Measurements from ENCODE around the gene KSR2. TPM values are rescaled to one million over a fixed set of nuclear protein-coding genes. Genes with fewer than 3 reads are reported as not detected.
A peak's percentile ranks its signal among the peaks of the same experiment; 100 is the strongest.
"Not testable (repeated sequence)": the region's sequence is repeated elsewhere in the genome, so short reads cannot be mapped to it uniquely, and the experiment has no call there.

KSR2 gene
- total RNA-seq, 1 experiment from 2014 or later = 0.02 TPM

DNA sequence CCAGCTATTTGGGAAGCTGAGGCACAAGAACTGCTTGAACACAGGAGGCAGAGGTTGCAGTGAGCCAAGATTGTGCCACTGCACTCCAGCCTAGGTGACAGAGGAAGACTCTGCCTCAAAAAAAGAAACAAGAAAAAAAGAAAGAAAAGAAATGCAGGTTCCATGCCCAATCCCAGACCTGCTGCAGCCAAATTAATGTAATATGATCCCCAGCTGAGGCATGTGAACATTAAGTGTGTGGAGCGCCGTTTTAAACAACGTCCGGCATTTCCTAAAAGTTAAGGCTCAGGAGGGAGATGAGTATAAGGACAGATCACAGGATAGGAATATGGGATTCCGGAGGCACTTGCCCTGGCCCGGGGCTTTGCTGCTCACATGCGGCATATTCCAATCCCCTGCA, 162.9 kb downstream of the KSR2 start:
- peak; percentile 17 for DNase-seq (ENCODE audit: unreplicated experiment)
- no TSS peak for BruUV-seq (replicated peaks)
- TF ChIP-seq, protein P1, sequence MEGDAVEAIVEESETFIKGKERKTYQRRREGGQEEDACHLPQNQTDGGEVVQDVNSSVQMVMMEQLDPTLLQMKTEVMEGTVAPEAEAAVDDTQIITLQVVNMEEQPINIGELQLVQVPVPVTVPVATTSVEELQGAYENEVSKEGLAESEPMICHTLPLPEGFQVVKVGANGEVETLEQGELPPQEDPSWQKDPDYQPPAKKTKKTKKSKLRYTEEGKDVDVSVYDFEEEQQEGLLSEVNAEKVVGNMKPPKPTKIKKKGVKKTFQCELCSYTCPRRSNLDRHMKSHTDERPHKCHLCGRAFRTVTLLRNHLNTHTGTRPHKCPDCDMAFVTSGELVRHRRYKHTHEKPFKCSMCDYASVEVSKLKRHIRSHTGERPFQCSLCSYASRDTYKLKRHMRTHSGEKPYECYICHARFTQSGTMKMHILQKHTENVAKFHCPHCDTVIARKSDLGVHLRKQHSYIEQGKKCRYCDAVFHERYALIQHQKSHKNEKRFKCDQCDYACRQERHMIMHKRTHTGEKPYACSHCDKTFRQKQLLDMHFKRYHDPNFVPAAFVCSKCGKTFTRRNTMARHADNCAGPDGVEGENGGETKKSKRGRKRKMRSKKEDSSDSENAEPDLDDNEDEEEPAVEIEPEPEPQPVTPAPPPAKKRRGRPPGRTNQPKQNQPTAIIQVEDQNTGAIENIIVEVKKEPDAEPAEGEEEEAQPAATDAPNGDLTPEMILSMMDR (IDR thresholded peaks at IDR 0.05; ENCODE audit: unreplicated experiment) = no peak
- Mint-ChIP-seq H3K36me3 (ENCODE audit: insufficient read depth, unreplicated experiment) (peaks cover 11% of the 10 kb centered on the region), H3K4me1 (ENCODE audit: insufficient read depth, unreplicated experiment) (peaks cover 24% of the 10 kb centered on the region), H3K27ac (ENCODE audit: low read depth, unreplicated experiment) (no peak overlapping the region), H3K27me3 (ENCODE audit: insufficient read depth, unreplicated experiment) (no peaks in the 10 kb centered on the region), H3K9me3 (ENCODE audit: unreplicated experiment) (no peaks in the 10 kb centered on the region), H3K4me3 (ENCODE audit: unreplicated experiment) (no peak overlapping the region)
- CTCF ChIA-PET = interaction anchor here (1.3 kb wide), 1 partner anchor 31 kb away, joined by 6 read pairs; no protein-coding TSS in a partner anchor
- intact Hi-C loops (cut with micrococcal nuclease) = no loop called here
- POLR2A ChIA-PET = no interaction called here

DNA sequence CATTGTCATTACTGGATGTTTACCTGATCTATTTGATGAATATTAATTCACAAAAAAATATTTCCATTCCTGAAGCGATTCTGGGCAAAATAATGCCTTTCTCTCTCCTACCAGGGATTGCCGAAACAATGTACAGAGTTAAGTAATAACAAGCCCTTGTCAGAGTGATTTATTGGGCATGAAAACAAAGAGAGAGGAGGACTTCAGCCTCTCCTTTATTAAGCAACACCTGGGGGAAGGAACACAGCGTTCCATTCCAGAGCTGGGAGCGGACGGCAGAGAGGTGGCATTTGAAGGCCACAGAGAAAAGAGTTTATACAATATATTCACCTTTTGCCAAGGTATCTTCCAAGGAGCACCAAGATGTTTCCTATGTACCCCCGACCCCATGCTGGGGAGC, 165.8 kb downstream of the KSR2 start:
- Mint-ChIP-seq H3K9me3 (ENCODE audit: unreplicated experiment) (no peaks in the 10 kb centered on the region), H3K4me3 (ENCODE audit: unreplicated experiment) (peak overlapping the region; percentile 59), H3K27ac (ENCODE audit: low read depth, unreplicated experiment) (peak overlapping the region; percentile 97), H3K4me1 (ENCODE audit: insufficient read depth, unreplicated experiment) (peaks cover 24% of the 10 kb centered on the region), H3K36me3 (ENCODE audit: insufficient read depth, unreplicated experiment) (peaks cover 11% of the 10 kb centered on the region), H3K27me3 (ENCODE audit: insufficient read depth, unreplicated experiment) (no peaks in the 10 kb centered on the region)
- intact Hi-C loops (cut with micrococcal nuclease) = no loop called here
- BruUV-seq (replicated peaks) = no TSS peak
- TF ChIP-seq, protein P1 (IDR thresholded peaks at IDR 0.05; ENCODE audit: unreplicated experiment) = no peak
- POLR2A ChIA-PET = interaction anchor here (0.7 to 1.0 kb wide), 8 partner anchors 8 to 611 kb away, joined by 3 read pairs; no protein-coding TSS in a partner anchor
- DNase-seq (ENCODE audit: unreplicated experiment) = peak; percentile 96
- CTCF ChIA-PET = interaction anchor here (0.7 to 1.5 kb wide), 4 partner anchors 9 to 443 kb away, joined by 5 to 6 read pairs (median 5); no protein-coding TSS in a partner anchor

DNA sequence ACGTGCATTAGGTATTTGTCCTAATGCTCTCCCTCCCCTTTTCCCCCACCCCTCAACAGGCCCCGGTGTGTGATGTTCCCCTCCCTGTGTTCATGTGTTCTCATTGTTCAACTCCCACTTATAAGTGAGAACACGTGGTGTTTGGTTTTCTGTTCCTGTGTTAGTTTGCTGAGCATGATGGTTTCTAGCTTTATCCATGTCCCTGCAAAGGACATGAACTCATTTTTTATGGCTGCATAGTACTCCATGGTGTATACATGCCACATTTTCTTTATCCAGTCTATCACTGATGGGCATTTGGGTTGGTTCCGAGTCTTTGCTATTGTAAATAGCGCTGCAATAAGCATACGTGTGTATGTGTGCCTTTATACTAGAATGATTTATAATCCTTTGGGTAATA, 168.1 kb downstream of the KSR2 start:
- peaks cover 17% of the 10 kb centered on the region for H3K4me1 Mint-ChIP-seq (ENCODE audit: insufficient read depth, unreplicated experiment)
- not testable (repeated sequence) for BruUV-seq (replicated peaks)

DNA sequence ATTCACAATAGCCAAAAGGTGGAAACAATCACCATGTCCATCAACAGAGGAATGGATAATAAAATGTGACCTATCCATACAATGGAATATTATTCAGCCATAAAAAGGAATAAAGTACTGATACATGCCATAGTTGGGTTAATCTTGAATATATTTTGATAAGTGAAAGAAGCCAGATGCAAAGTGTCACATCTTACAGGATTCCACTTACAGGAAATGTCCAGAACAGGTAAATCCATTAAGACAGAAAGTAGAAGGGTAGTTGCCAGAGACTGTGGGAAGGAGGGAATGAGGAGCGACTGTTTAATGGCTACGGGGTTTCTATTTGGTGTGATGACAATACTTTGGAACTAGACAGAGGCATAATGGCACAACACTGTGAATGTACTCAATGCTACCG, 171.6 kb downstream of the KSR2 start:
- ChIA-PET POLR2A (interaction anchor here (0.6 kb wide), 1 partner anchor 12 kb away, joined by 3 read pairs; no protein-coding TSS in a partner anchor), CTCF (no interaction called here)
- Mint-ChIP-seq H3K27me3 (ENCODE audit: insufficient read depth, unreplicated experiment) (no peaks in the 10 kb centered on the region), H3K27ac (ENCODE audit: low read depth, unreplicated experiment) (no peak overlapping the region), H3K4me1 (ENCODE audit: insufficient read depth, unreplicated experiment) (peaks cover 9% of the 10 kb centered on the region), H3K9me3 (ENCODE audit: unreplicated experiment) (no peaks in the 10 kb centered on the region), H3K36me3 (ENCODE audit: insufficient read depth, unreplicated experiment) (no peaks in the 10 kb centered on the region), H3K4me3 (ENCODE audit: unreplicated experiment) (no peak overlapping the region)
- no peak for DNase-seq (ENCODE audit: unreplicated experiment)
- TF ChIP-seq, protein P1 (IDR thresholded peaks at IDR 0.05; ENCODE audit: unreplicated experiment) = no peak
- intact Hi-C loops (cut with micrococcal nuclease) = no loop called here
- no TSS peak for BruUV-seq (replicated peaks)

More for the DNA sequence above, 168.1 kb downstream of the KSR2 start:
- DNase-seq (ENCODE audit: unreplicated experiment); H3K27me3 Mint-ChIP-seq (ENCODE audit: insufficient read depth, unreplicated experiment); H3K9me3 Mint-ChIP-seq (ENCODE audit: unreplicated experiment); H3K4me3 Mint-ChIP-seq (ENCODE audit: unreplicated experiment); intact Hi-C loops (cut with micrococcal nuclease); H3K27ac Mint-ChIP-seq (ENCODE audit: low read depth, unreplicated experiment); H3K36me3 Mint-ChIP-seq (ENCODE audit: insufficient read depth, unreplicated experiment); POLR2A ChIA-PET; CTCF ChIA-PET: not testable (repeated sequence)

All from MCF 10A (cell line).